CD4-positive, alpha-beta T cell treated with Interleukin-6 at 100 ng/mL for 8 hours (primary cell): Measurements from ENCODE around the gene SPDYE3.
A peak's percentile ranks its signal among the peaks of the same experiment; 100 is the strongest.
"Not testable (repeated sequence)": the region's sequence is repeated elsewhere in the genome, so short reads cannot be mapped to it uniquely, and the experiment has no call there.

Source experiments
- DNase-seq: peaks from one replicate; pipeline ENCODE4 v3.0.0-alpha.2; 2020; ENCODE audit warnings: mixed read lengths, low spot score

SPDYE3 gene

DNA sequence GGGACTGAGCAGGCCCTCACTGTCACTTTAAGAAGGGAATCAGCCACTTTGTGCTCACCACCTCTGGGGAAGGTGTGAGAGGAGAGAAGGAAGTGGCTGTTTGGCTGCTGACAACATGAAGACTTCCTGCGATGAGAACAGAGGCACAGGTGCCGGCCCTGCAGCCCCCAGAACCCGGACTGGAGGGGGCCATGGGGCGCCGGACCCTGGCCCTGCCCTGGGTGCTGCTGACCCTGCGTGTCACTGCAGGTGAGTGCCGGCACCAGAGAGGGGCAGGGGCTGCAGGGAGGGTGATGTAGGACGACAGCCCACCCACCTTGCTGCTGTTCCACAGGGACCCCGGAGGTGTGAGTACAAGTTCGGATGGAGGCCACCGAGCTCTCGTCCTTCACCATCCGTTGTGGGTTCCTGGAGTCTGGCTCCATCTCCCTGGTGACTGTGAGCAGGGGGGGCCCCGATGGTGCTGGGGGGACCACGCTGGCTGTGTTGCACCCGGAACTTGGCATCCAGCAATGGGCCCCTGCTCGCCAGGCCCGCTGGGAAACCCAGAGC, 44.8 kb downstream of the SPDYE3 start:
- not testable (repeated sequence) for DNase-seq

DNA sequence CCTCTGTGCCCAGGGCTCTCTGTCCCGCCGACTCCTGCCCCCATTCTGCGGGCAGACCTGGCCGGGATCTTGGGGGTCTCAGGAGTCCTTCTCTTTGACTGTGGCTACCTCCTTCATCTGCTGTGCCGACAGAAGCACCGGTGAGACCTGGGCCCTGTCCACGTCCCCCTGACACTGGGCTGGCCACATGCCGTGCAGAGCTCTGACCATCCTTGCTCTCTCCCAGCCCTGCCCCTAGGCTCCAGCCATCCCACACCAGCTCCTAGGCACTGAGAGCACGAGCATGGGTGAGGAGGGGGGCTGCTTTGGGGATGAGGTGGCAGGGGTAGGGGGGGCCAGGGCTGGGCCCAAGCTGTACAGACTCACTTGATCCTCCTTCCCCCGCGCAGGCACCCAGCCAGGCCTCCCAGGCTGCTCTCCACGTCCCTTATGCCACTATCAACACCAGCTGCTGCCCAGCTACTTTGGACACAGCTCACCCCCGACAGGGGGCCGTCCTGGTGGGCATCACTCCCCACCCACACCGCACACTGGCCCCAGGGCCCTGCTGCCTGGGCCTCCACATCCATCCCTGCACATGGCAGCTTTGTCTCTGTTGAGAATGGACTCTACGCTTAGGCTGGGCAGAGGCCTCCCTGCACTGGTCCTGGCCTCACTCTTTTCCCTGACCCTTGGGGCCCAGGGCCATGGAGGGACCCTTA, 45.6 kb downstream of the SPDYE3 start:
- no peak for DNase-seq

DNA sequence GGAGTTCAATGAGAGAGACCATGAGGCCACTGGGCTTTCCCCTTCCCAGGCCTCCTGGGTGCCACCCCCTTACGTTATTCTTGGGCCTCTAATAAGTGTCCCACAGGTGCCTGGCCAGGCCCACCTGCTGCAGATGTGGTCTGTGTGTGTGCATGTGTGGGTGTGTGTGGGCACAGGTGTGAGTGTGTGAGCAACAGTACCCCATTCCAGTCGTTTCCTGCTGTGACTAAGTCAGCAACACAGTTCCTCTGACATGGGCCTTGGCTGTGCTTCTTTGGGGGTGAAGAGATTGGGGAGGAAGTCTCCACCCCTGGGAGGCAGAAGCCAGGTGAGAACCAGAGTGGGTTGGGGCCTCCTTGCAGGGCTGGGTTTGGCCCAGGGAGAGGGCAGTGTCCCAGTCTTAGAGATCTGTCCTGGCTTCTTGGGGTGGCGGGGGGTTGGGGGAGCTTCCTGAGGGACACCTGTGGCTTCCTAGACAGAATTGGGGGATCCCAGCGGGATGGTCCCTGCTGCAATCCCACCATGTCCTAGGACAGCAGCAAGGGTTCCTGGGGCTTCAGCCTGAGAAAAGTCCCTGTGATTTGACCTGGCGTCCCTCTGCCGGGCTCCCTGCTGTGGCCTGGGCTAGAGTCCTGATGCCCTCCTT, 46.3 kb downstream of the SPDYE3 start:
- peak; percentile 27 for DNase-seq

DNA sequence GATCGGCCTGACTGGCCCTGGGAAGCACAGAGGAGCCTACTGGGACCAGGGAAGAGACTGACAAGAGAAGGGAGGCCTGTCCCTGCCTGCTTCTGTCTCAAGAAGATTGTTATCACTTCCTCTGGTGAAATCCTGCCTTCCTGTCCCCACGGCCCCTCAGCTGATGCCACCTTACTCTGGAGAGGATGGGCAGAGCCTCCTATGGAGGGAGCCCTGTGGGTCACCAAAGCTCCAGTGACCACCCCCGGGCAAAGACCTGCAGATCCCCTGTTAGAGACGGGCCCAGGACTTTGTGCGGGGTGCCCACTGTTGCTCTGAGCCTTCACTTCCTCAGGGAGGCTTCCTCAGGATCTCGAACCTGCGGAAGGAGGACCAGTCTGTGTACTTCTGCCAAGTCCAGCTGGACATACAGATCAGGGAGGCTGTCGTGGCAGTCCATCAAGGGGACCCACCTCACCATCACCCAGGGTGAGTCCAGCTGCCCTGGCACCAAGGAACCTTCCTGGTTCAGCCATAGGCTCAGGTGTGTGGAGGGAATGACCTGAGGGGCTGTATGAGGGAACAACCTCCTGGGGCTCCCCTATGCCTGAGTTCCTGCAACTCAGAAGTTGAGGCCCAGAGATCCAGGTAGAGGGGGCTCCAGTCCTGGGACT, 49.0 kb downstream of the SPDYE3 start:
- DNase-seq: no peak

DNA sequence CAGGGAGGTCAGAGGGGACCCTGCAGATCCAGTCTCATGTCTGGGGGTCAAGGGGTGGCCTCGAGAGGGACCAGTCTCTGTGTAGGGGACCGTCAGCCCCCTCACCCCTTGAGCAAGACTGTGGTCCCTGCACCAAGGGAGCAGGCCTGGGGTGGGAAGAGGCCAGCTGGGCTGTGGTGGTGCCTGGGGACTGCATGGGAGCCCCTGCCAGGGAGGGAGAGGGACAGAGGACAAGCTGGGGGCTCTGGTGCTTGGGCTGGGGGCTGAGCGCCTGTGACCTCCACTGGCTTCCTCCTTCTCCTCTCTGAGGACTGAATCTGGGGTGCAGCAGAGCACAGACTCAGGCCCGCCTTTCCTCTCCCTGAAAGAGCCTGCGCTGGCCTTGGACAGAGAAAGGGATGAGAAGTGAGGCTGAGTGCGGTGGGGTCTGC, 49.6 kb downstream of the SPDYE3 start:
- DNase-seq: no peak

DNA sequence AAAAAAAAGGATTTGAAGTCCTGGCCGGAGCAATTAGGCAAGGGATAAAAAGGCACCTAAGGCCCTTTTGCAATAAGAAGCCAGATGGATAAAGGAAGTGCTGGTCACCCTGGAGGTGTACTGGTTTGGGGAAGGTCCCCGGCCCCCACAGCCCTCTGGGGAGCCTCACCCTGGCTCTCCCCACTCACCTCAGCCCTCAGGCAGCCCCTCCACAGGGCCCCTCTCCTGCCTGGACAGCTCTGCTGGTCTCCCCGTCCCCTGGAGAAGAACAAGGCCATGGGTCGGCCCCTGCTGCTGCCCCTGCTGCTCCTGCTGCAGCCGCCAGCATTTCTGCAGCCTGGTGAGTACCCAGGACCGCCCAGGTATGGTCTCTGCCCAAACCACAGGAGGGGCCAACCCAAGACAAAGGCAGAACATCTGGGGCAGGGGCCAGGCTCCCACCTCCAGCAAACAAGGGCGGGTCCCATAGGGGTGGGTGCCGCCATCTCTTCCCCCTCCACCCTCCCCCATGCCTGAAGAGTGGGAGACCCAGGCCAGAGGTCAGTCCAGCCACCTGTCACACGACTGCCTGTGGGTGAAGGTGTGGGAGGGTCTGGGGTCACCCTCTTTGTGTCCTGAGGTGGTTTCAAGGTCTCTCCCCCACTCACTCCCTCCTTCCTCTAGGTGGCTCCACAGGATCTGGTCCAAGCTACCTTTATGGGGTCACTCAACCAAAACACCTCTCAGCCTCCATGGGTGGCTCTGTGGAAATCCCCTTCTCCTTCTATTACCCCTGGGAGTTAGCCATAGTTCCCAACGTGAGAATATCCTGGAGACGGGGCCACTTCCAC, 50.7 kb downstream of the SPDYE3 start, which contains the start of gene PILRB:
Gene PILRB, plus strand, starts transcription at position 91 of the 830 bp plus-strand sequence. Its CDS starts 186 bp downstream, at position 277.
- DNase-seq: no peak

DNA sequence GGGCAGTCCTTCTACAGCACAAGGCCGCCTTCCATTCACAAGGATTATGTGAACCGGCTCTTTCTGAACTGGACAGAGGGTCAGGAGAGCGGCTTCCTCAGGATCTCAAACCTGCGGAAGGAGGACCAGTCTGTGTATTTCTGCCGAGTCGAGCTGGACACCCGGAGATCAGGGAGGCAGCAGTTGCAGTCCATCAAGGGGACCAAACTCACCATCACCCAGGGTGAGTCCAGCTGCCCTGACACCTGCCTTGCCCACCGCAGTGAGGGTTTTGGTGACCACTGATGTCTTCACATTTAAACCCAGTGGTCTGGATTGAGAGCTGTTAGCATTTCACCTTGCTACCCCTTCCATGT, 51.3 kb downstream of the SPDYE3 start:
- no peak for DNase-seq

DNA sequence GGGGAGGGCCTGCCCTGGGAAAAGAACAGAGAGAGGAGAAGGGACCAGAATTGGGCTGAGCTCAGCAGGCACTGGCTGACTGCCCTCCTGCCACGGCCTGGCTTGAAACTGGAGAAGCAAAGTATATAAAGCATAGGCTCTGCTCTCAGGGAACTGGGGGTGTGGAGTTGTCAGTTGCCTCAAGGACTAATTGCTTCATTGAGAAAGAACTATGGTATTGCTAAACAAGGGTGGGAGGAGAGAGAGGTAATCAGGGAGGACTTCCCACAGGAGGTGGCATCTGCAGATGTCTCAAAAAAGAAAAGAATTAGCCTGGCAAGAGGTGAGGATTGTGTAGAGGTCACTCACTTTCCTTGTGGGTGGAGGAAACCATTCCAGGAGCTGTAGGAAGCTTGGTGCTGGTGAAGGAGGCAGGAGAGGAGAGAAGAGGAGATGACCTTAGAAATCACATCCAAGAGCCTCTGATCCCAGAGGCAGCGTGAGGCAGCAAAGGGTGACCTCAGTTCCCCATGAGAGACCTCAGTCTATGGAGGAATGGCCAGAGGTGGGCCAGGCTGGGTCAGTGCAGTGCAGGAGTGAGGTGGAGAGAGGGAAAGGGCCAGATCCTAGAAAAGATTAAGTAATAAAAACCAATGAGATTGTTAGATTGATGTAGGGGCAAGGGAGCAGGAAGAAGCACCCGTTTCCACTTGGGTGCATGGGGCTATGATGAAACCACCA, 52.8 kb downstream of the SPDYE3 start:
- no peak for DNase-seq

DNA sequence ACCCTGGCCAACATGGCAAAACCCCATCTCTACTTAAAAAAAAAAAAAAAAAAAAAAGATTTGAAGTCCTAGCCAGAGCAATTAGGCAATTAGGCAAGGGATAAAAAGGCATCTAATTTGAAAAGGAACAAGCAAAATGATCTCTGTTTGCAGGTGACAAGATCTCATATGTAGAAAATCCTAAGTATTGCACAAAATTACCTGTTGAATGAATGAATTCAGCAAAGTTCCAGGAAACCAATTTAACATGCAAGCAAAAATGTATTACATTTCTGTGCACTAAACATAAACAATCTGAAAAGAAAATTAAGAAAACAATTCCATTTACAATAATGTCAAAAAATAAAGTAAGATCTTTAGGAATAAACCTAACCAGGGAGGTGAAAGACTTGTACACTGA, 55.6 kb downstream of the SPDYE3 start:
- DNase-seq: no peak

DNA sequence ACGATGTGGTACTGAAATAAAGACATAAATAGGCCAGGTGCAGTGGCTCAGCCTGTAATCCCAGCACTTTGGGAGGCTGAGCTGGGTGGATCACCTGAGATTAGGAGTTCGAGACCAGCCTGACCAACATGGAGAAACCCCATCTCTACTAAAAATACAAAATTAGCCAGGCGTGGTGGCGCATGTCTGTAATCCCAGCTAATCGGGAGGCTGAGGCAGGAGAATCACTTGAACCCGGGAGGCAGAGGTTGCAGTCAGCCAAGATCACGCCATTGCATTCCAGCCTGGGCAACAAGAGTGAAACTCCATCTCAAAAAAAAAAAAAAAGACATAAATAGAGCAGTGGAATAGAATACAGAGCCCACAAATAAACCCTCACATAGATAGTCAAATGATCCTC, 56.3 kb downstream of the SPDYE3 start:
- not testable (repeated sequence) for DNase-seq

DNA sequence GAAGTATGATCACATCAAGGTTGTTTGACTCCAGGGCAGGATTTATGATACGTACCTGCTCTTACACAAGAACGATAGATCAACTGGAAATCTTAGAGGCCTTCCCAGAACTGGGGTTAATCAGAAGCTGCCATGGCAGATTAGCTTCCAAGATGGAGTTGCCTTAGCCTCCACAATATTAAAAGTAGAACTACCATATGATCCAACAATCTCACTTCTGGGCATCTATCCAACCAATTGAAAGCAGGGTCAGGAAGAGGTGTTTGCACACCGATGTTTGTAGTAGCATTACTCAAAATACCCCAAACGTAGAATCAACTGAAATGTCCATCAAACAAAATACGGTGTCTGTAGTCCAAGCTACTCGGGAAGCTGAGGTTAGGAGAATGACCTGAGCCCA, 57.0 kb downstream of the SPDYE3 start:
- DNase-seq: no peak

DNA sequence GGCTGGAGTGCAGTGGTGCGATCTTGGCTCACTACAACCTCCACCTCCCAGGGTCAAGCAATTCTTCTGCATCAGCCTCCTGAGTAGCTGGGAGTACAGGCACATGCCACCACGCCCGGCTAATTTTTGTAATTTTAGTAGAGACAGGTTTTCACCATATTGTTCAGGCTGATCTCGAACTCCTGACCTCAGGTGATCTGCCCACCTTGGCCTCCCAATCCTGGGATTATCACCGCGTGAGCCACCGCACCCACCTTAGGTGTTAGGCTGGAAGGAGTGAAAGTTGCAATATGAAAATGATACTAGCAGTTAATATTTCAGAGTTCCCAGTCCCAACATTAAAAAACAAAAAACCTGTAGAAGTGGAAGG, 58.5 kb downstream of the SPDYE3 start:
- not testable (repeated sequence) for DNase-seq

DNA sequence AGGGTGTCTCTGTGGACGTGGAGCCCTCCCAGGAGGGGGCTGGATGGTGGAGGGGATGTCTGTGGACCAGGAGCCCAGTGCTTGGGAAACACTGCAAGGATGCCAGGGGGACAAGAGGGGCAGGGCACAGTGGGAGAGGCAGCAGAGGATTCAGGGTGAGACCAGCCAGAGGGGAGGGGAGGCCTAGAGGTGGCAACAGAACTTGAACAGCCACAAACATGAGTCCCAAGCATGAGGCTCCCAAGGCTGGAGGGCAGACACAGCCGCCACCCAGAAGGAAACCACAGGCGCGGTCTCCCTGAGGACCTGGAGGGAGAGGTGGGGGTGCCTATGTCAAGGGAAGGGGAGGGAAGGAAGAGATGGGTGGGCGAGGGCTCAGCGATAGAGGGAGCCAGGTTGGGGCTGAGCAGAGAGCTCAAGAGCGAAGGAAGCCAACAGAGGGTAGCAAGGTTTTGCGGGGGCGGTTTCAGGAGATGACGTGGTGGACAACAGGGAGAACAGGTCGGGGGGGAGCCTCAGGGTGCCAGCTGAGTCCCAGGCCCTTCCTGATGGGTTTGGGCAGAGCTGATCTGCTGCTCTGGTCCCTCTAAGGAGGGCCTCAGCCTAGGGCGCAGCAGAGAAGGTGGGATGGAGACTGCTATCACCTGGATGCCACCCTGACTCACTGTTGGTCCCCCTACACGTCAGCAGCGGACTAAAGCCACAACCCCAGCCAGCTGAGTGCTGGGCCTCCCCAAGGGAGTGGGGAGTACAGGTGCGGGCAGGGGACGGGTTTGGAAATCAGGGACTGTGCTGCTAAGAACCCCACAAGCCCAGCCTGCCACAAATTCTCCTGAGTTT, 59.1 kb downstream of the SPDYE3 start:
- no peak for DNase-seq

DNA sequence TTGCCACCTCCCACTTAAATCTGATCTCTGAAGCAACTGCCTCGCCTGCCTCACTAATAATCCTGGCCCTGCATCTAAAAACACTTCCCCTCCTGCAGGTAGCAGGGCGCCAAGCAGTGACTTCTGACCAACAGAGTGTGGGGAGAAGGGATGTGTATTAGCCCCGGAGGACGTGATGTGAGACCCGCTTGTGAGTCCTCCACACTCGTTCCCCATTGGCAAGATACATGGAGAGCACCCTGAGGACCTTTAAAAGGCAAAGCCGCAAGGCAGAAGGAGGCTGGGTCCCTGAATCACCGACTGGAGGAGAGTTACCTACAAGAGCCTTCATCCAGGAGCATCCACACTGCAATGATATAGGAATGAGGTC, 59.7 kb downstream of the SPDYE3 start:
- no peak for DNase-seq

DNA sequence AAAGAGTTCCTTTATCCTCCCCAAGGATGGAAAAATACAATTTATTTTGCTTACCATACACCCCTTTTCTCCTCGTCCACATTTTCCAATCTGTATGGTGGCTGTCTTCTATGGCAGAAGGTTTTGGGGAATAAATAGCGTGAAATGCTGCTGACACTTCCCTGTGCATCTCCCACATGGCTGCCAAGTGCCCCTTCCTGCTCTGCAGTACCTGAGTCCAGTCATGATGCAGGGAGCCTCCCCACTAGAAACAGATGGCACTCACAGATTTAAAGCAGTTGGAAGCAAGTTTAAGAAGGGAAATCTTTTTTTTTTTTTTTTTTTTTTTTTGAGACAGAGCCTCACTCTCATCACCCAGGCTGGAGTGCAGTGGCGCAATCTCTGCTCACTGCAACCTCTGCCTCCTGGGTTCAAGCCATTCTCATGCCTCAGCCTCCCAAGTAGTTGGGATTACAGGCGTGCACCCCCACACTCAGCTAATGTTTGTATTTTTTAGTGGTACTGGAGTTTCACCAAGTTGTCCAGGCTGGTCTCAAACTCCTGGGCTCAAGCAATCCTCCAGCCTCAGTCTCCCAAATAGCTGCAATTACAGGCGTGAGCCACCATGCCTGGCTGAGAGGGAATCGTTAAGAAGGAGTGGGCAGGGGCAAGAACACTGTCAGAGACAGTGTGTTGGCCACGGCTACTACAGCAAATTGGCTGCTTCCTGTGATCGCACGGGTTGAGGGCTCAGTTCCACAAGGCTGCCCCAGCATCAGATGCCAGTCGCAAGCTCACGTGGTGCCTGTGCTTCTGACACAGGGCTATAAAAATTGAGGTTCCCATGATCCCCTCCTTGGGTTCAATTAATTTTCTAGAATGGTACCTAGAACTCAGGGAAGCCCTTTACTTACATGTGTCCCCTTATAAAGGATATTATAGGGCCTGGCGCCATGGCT, 60.4 kb downstream of the SPDYE3 start:
- no peak for DNase-seq

DNA sequence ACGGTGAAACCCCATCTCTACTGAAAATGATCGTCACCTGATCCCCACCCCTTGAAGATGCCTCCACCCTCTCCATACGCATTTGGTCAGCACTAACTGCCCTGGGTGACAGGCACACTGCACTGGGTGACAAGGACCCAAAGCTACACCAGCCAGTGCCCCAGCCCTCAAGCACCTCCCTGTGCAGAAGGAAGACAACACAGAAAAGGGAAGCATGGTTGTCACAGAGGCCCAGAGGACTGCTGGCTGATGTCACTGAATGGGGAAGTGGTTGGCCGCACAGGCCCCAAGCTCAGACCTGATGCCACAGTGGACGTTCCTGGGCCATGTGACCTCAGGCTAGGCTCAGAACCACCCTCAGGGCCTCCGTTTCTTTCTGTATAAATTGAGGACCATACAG, 61.6 kb downstream of the SPDYE3 start:
- no peak for DNase-seq

DNA sequence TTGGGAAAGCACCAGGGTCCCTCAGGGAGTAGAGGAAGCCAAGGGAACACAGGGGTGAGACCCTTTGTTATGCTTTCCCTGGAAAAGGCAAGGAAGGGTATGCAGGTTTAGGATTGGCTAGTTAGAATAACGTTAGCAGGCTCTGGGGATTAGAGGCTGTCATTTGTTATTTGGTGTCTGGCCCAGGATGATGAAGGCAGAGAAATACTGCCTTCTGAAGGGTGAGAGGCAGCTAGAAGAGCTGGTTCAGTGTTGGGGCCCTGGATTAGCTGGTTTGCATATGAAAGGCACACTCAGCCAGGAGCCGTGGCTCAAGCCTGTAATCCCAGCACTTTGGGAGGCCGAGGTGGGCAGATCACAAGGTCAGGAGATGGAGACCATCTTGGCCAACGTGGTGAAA, 62.8 kb downstream of the SPDYE3 start:
- no peak for DNase-seq

DNA sequence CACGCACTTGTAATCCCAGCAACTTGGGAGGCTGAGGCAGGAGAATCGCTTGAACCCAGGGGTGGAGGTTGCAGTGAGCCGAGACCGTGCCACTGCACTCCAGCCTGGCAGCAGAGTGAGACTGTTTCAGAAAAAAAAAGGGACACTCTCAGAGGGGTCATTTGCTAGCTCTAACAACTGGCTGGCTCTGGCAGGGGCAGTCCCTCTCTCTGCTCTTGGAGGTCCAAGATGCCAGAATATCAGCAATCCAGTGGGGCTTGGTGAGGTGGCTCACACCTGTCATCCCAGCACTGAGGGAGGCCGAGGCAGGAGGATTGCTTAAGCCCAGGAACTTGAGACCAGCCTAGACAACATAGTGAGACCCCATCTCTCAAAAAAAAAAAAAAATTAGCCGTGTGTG, 63.2 kb downstream of the SPDYE3 start:
- DNase-seq: no peak

DNA sequence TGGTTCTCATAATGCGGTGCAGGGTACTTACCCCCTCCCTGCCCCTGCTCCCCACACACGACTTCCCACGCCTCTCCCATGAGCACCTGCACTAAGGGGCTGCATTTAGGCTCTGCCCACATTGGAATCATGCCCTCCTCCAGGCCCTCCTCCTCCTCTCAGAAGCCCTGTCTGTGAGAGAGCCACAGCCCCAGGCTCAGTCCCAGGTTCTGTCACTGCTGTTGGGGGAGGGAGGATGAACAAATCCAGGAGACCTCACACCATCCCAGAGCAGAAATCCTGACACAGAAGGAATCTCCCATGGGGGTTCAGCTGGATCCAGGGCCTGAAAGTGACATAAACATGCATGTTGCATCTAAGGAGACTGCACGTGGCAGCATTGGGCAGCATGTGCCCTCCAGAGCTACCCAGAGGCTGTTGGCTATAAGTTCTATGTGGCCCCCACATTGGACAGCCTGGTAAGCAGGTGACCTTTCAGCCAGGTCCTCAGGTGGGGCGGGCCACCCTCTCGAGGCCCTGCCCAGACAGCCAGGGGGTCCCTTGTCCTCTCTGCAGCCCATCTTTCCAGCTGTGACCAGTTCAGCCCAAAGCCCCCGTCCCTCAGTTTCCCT, 64.2 kb downstream of the SPDYE3 start:
- no peak for DNase-seq
